Activated naive CD4-positive, alpha-beta T cell (primary cell): ENCODE results near the gene VN1R5.
A peak's percentile ranks its signal among the peaks of the same experiment; 100 is the strongest.
"Not testable (repeated sequence)": the region's sequence is repeated elsewhere in the genome, so short reads cannot be mapped to it uniquely, and the experiment has no call there.

Source experiments
- DNase-seq, 4 experiments: peaks; one replicate each; lab custom pipeline; 2025; lab: John Stamatoyannopoulos, UW

VN1R5 gene

GRCh38 chr1:247255772-247256171, at the start of gene VN1R5:
Gene VN1R5, plus strand, starts transcription at chr1:247256072.
- not testable (repeated sequence) for DNase-seq

- DNase-seq = no peak
Observed at GRCh38 chr1:247209396-247209795, 46.5 kb upstream of the VN1R5 start.

- DNase-seq = no peak
Observed at GRCh38 chr1:247210062-247210375, 45.9 kb upstream of the VN1R5 start.

GRCh38 chr1:247210376-247211117, 45.3 kb upstream of the VN1R5 start:
- peak; percentile 78 to 88 (median 84) for DNase-seq

- no peak for DNase-seq
Observed at GRCh38 chr1:247211339-247211738, 44.5 kb upstream of the VN1R5 start.

GRCh38 chr1:247212012-247212411, 43.9 kb upstream of the VN1R5 start:
- no peak for DNase-seq

- DNase-seq = no peak
Observed at GRCh38 chr1:247212627-247213617, 43.0 kb upstream of the VN1R5 start.

GRCh38 chr1:247216261-247216660, 39.6 kb upstream of the VN1R5 start:
- no peak for DNase-seq

- DNase-seq = no peak
Observed at GRCh38 chr1:247218121-247218651, 37.7 kb upstream of the VN1R5 start.

GRCh38 chr1:247220280-247220679, 35.6 kb upstream of the VN1R5 start:
- not testable (repeated sequence) for DNase-seq

GRCh38 chr1:247222840-247223239, 33.0 kb upstream of the VN1R5 start:
- DNase-seq = no peak

- no peak for DNase-seq
Observed at GRCh38 chr1:247224822-247225221, 31.1 kb upstream of the VN1R5 start.

GRCh38 chr1:247228133-247228532, 27.7 kb upstream of the VN1R5 start:
- DNase-seq = no peak

- no peak for DNase-seq
Observed at GRCh38 chr1:247241691-247242090, 14.2 kb upstream of the VN1R5 start.

GRCh38 chr1:247243524-247244137, 12.2 kb upstream of the VN1R5 start:
- DNase-seq = no peak

GRCh38 chr1:247246325-247247115, 9.4 kb upstream of the VN1R5 start:
- DNase-seq = no peak

GRCh38 chr1:247247568-247247967, 8.3 kb upstream of the VN1R5 start:
- DNase-seq = no peak

- no peak for DNase-seq
Observed at GRCh38 chr1:247266053-247266452, 10.2 kb downstream of the VN1R5 start.

- DNase-seq = no peak
Observed at GRCh38 chr1:247268390-247269045, 12.6 kb downstream of the VN1R5 start.

GRCh38 chr1:247269133-247269532, 13.3 kb downstream of the VN1R5 start:
- no peak for DNase-seq

GRCh38 chr1:247270003-247270402, 14.1 kb downstream of the VN1R5 start:
- DNase-seq = no peak
